Spinal cord (tissue), 10 donors: ENCODE data around the gene PLCL2. TPM values are rescaled to one million over a fixed set of nuclear protein-coding genes. Genes with fewer than 3 reads are reported as not detected.

Experiments
- DNase-seq, 6 donors: peaks; one replicate each; pipeline versions ENCODE4 v3.0.0 to v3.0.0-alpha.2; 2013 to 2015; ENCODE audit warnings: low spot score in 6 of 6, low read depth in 4 of 6
- H3K27ac ChIP-seq: one replicate; pipeline ENCODE4 v1.5.1; 2013; ENCODE audit warnings: low read depth, low read length, control low read depth
- H3K27me3 ChIP-seq: one replicate; pipeline ENCODE4 v1.6.1; 2013; ENCODE audit warnings: low read length; ENCODE audit not compliant: control insufficient read depth, insufficient read depth
- H3K36me3 ChIP-seq: one replicate; pipeline ENCODE4 v1.6.1; 2013; ENCODE audit warnings: low read length; ENCODE audit not compliant: control insufficient read depth, insufficient read depth
- H3K4me1 ChIP-seq: one replicate; pipeline ENCODE4 v1.6.1; 2013; ENCODE audit warnings: low read length; ENCODE audit not compliant: control insufficient read depth, insufficient read depth
- H3K4me3 ChIP-seq: one replicate; pipeline ENCODE4 v1.5.1; 2013; ENCODE audit warnings: low read depth, low read length, control low read depth
- H3K9me3 ChIP-seq: one replicate; pipeline ENCODE4 v1.6.1; 2013; ENCODE audit warnings: low read length; ENCODE audit not compliant: control insufficient read depth, insufficient read depth
- WGBS: methylation state at CpG from one replicate; pipeline ENCODE4 v1.1.5; 2013; ENCODE audit warnings: missing lambda C conversion rate; ENCODE audit not compliant: insufficient coverage; 5-methylcytosine and 5-hydroxymethylcytosine counted together
- polyA plus RNA-seq, 2 donors: library from polyadenylated mRNA; unstranded; fragments of 120-200 nt; gene quantifications; one replicate each; pipeline ENCODE4 v1.2.1, GENCODE V29; 2013; ENCODE audit not compliant: insufficient read length in 2 of 2
- total RNA-seq, 2 donors: library from RNA; depleted of rRNA in 1 of 2; stranded (reverse); fragments of 120-200 nt in 1 of 2; fragments of >200 nt in 1 of 2; gene quantifications; one replicate each; pipeline versions ENCODE4 v1.2.3 to v1.2.4, GENCODE V29; 2013 to 2014
- donor health status: healthy.

Gene PLCL2
- total and polyA plus RNA-seq, 4 donors = 17.1 to 57.5 (median 23.9) TPM

GRCh38 chr3:16928386-16929132 is 43.8 kb downstream of the PLCL2 start:
- 54% methylated on average over 3 of the region's 8 CpGs for WGBS
- no peak overlapping the region for H3K27ac ChIP-seq
- H3K4me1 ChIP-seq = no peaks in the 10 kb centered on the region

GRCh38 chr3:16929311-16929710 is 44.6 kb downstream of the PLCL2 start:
- 100% methylated on average over 1 of the region's 2 CpGs for WGBS
- H3K27me3 ChIP-seq = no peaks in the 10 kb centered on the region
- no peak for DNase-seq
- no peaks in the 10 kb centered on the region for H3K4me1 ChIP-seq
- no peak overlapping the region for H3K27ac ChIP-seq
- no peaks in the 10 kb centered on the region for H3K9me3 ChIP-seq
- H3K36me3 ChIP-seq = no peaks in the 10 kb centered on the region
- no peak overlapping the region for H3K4me3 ChIP-seq

More at GRCh38 chr3:16928386-16929132, 43.8 kb downstream of the PLCL2 start:
- peak in 1 of 6 donors; percentile 25 for DNase-seq
- H3K9me3 ChIP-seq = no peaks in the 10 kb centered on the region
- H3K36me3 ChIP-seq = no peaks in the 10 kb centered on the region
- no peaks in the 10 kb centered on the region for H3K27me3 ChIP-seq
- no peak overlapping the region for H3K4me3 ChIP-seq

- no peaks in the 10 kb centered on the region for H3K36me3 ChIP-seq
- H3K27me3 ChIP-seq = no peaks in the 10 kb centered on the region
- no peak overlapping the region for H3K4me3 ChIP-seq
- 80% methylated on average over 1 of the region's 7 CpGs for WGBS
- no peak for DNase-seq
- H3K4me1 ChIP-seq = no peaks in the 10 kb centered on the region
- H3K27ac ChIP-seq = no peak overlapping the region
- no peaks in the 10 kb centered on the region for H3K9me3 ChIP-seq
Measured at GRCh38 chr3:16932877-16933276, 48.1 kb downstream of the PLCL2 start.

- Histone ChIP-seq H3K36me3 (no peaks in the 10 kb centered on the region), H3K27me3 (no peaks in the 10 kb centered on the region), H3K4me3 (no peak overlapping the region), H3K4me1 (no peaks in the 10 kb centered on the region), H3K27ac (no peak overlapping the region), H3K9me3 (no peaks in the 10 kb centered on the region)
- no peak for DNase-seq
- no CpG with 5 or more reads among the region's 1 CpG for WGBS
Measured at GRCh38 chr3:16935781-16936180, 51.0 kb downstream of the PLCL2 start.

GRCh38 chr3:16936233-16936632 is 51.5 kb downstream of the PLCL2 start:
- DNase-seq = no peak
- no peaks in the 10 kb centered on the region for H3K36me3 ChIP-seq
- no peaks in the 10 kb centered on the region for H3K4me1 ChIP-seq
- no peak overlapping the region for H3K27ac ChIP-seq
- 80% methylated on average over 1 of the region's 2 CpGs for WGBS
- no peaks in the 10 kb centered on the region for H3K9me3 ChIP-seq
- H3K4me3 ChIP-seq = no peak overlapping the region
- H3K27me3 ChIP-seq = no peaks in the 10 kb centered on the region

- Histone ChIP-seq H3K9me3 (no peaks in the 10 kb centered on the region), H3K36me3 (no peaks in the 10 kb centered on the region), H3K27ac (no peak overlapping the region), H3K4me3 (no peak overlapping the region), H3K4me1 (no peaks in the 10 kb centered on the region), H3K27me3 (no peaks in the 10 kb centered on the region)
- WGBS = no CpG with 5 or more reads among the region's 7 CpGs
- no peak for DNase-seq
Measured at GRCh38 chr3:16936676-16937230, 52.0 kb downstream of the PLCL2 start.

GRCh38 chr3:16937326-16937845 is 52.6 kb downstream of the PLCL2 start:
- WGBS = 85% methylated on average over 3 of the region's 6 CpGs
- no peak for DNase-seq
- H3K27ac ChIP-seq = no peak overlapping the region
- no peaks in the 10 kb centered on the region for H3K27me3 ChIP-seq
- H3K36me3 ChIP-seq = no peaks in the 10 kb centered on the region
- H3K4me3 ChIP-seq = no peak overlapping the region
- no peaks in the 10 kb centered on the region for H3K9me3 ChIP-seq
- H3K4me1 ChIP-seq = no peaks in the 10 kb centered on the region

- Histone ChIP-seq H3K36me3 (no peaks in the 10 kb centered on the region), H3K27me3 (no peaks in the 10 kb centered on the region), H3K4me1 (no peaks in the 10 kb centered on the region), H3K4me3 (no peak overlapping the region), H3K27ac (no peak overlapping the region), H3K9me3 (no peaks in the 10 kb centered on the region)
- DNase-seq = peak in 1 of 6 donors; percentile 47
- 70% methylated on average over 6 of the region's 7 CpGs for WGBS
Measured at GRCh38 chr3:16940769-16941700, 56.3 kb downstream of the PLCL2 start.

- H3K9me3 ChIP-seq = no peaks in the 10 kb centered on the region
- no peak overlapping the region for H3K4me3 ChIP-seq
- no peaks in the 10 kb centered on the region for H3K36me3 ChIP-seq
- WGBS = no CpG with 5 or more reads among the region's 1 CpG
- H3K27me3 ChIP-seq = no peaks in the 10 kb centered on the region
- H3K4me1 ChIP-seq = no peaks in the 10 kb centered on the region
- DNase-seq = no peak
- no peak overlapping the region for H3K27ac ChIP-seq
Measured at GRCh38 chr3:16942955-16943354, 58.2 kb downstream of the PLCL2 start.
